Inferior parietal cortex (tissue), 1 donor: ENCODE measurements around the gene PEX14.

Source experiments
- DNase-seq: peaks from one replicate; pipeline ENCODE4 v3.0.0-alpha.2; 2016; ENCODE audit errors: extremely low spot score

The PEX14 gene

DNA sequence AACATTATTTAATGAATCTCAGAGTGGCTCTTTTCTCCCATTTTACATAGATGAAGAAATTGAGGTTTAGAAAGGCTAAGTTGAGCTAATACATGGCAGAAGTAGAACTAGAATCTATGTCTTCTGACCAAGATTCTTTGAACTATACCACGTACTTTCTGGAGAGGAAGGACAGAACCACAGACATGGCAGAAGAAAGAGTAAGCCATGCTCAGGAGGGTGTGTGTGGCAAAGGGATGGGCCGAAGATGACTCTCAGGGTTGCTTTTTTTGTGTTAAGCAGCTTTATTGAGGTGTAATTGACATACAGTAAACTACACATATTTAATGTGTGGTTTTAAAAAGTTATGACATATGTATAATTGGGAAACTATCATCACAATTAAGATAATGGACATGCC, 69.5 kb downstream of the PEX14 start:
- DNase-seq = no peak

DNA sequence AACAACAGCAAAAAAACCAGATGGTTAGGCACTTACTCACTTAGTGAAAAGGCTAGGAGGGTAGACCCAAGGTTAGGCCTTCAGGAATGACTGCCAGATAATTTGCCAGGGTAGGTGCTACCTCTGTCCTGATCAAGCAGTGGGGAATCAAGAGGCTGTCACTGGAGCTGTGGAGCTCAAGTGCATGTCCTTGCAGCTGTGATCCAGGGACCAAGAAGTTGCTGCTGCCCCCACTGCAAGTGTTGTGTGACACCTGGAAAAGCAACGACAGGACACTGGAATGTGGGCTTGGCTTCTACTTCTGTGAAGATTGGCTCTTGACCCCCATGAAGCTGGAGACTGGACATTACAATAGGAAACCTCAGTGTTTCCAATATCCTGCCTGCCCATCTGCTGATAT, 72.1 kb downstream of the PEX14 start:
- no peak for DNase-seq

DNA sequence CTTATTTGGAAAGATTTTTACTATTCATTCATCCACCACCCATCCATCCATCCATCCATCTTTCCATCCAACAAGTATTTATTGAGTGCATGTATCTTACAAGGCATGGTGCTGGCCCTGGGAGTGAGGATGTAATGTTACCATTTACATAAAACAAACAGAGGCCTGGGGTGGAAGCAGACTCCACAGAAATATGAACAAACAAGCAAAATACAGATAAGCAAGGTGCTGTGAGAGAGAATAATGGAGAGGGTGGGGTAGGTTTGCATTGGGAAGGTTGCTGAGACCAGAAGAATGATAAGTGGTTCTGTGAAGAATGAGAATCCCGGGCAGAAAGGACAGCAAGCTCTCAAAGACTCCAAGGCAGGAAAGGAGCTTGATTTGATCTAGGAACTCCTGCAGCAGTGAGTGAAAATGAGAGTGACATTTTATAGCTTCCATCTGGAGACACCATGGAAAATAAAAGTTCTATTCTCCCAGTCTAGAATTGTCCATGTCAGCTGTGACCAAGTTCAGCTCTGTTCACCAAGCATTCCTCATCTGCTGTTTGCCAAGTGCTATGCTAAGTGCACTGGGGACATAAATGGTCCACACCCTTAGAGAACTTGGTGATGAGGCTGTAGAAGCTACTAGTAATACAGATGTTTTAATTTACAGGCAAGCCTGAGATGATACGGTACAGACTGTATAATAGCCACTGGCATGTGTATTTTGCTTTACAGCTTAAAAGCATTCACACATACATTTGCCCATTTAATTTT, 75.3 kb downstream of the PEX14 start:
- DNase-seq = no peak

DNA sequence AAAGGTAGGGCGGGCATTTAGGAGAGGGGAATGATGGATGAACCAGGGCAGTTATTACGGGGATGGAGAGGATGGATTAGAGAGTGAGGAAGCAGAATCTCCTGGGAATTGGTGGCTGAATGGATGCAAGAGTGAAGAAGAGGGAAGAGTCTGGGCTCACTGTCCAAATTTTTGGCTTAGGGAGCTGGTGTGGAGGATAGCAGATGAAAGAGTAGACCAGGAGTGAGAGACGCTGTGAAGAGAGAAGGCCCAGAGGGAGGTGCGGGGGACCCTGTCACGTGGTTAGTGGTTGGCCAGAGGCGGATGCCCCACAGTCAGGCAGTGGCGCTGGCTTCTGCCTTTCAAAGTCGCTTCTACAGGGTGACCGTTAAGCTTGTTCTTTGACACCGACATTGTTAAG, 78.4 kb downstream of the PEX14 start:
- DNase-seq = no peak

DNA sequence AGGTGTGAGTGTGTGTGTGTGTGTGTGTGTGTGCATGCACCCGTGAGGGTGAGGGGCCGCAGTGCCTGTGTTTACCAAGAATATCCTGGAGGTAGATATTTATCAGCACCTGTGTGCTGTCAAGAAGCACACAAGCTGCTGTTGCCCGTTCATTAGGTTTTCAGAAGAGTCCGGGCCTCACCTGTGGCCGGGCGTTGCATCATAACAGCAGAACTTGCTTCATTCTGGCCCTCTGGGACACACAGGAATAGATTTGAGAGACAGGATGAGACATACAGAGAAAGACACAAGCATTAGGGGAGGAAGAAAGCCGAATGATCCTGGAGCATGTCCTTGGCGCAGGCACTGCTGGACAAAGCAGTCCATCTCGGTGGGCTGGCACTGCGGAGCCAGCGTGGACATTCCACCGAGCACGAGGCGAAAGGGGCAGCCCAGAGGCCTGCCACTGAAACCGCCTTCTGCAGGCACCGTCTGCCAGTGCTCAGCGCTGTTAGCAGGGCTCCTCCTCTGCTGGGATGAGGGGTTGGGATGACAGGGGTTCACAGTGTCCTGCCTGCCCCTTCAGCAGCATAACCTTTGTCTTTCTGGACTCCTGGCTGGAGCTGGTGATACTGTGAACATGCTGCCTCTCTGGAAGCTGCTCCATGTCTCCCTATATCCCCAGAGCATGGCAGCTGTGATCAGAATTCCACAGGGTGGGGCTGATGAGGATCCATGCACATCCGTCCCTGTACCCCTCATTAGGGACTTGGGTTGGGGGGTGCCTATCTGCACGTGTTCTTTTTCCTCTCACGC, 81.1 kb downstream of the PEX14 start:
- no peak for DNase-seq

DNA sequence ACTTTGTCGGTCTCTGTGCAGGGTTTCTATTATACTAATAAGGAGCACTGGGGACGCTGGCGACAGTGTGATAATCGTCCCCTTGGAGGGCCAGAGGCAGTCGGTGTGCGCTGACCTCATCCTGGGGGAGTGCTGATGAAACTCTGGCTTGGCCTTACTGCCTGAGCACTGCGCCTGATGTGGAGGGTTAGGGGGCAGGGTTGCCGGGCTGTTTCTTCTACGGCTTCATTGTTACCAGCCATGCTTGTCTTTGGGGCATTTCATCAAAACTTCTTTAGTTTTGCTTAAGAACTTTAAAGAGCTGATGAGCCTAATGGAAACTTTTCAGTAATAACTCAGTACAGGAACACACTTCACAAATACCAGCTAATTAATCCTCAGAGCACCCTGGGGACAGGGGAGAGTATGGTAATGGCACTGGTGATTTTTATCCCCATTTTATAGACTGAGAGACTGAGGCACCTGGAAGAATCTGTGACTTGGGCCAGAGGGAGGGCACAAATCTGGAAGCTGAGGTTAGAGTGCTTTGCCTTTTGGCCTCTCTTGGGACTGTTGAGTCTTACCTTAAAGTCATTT, 81.8 kb downstream of the PEX14 start:
- no peak for DNase-seq

DNA sequence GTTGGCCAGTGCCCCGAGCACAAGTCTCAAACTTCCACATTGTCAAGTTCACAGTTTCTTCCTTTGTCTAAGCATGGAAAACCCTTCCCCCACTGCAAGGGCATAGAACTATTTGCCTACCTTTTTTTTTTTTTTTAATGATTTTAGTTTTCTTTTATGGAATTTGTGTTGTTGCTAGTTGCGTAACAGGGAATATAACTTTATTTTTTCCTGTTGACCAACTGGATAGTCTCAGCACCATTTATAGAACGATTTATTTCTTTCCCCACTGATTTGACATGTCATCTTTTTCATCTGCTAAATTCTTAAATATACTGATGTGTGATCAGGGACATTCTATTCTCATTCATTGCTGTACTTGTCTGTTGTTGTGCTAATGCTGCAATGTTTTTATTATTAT, 83.0 kb downstream of the PEX14 start:
- no peak for DNase-seq

DNA sequence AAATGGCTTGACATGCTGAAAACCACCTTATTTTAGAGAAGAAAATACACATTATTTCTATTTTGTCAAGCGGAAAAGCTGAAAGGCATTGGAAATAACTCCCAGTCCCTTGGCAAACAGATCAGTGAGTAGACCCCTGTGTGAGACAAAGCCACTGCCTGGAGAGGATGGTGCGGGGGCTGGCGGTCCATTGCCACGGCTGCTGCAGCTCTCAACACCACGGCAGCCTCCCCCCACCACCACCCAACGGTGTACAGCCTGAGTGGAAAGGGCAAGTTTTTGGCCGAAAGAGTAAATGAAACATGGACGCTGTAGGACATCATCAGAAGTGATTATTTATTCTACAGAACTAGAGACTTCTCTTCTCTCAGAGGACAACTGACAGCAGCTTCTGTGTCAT, 84.6 kb downstream of the PEX14 start:
- DNase-seq = no peak

DNA sequence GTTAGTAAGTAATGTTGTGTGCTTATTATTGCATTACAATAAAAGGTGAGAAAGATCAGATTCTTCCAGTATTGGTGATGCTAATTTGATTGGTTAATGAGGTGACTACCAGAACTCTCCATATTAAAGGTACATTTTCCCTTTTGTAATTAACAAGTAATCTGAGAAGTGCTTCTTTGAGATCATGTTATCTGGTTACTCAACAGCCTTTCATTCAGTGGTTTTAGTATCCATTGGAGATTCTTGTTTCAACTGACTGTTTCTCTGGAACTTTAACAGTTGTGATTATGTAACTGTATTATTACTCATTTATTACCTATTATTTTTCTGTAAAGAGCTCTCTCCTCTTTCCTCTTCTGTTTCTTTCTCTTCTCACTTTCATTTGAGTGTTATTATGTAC, 86.7 kb downstream of the PEX14 start:
- no peak for DNase-seq

DNA sequence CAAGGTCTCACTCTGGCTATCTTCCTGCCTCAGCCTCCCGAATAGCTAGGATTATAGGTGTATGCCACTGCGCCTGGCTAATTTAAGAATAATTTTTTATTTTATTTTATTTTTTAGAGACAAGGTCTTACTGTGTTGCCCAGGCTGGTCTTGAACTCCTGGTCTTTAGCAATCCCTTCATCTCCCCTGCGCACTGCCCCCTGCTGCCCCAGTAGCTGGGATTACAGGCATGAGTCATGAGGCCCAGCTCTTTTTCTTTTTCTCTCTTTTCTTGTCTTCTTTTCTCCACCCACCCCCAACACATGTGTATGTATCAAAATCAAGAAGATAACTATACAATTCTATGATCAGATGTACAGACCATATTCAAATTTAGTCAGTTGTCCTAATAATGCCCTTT, 87.2 kb downstream of the PEX14 start:
- DNase-seq = no peak

DNA sequence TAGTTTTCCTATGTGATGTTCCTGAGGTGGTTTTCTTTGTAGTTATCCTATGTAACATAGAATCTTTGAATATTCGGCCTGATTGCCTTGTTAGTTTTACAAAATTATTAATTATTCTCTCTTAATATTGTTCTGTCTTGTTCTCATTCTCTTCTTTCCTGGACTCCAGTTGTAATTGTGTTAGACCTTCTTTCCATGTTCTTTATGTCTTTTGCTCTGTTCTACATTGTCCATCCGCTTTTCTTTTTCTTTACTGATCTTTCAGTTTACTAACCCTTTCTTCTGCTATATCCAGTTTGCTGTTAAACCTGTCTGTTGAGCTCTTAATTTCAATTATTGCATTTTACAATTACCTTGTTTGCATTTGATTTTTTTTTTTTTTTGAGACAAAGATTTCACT, 89.3 kb downstream of the PEX14 start:
- no peak for DNase-seq

DNA sequence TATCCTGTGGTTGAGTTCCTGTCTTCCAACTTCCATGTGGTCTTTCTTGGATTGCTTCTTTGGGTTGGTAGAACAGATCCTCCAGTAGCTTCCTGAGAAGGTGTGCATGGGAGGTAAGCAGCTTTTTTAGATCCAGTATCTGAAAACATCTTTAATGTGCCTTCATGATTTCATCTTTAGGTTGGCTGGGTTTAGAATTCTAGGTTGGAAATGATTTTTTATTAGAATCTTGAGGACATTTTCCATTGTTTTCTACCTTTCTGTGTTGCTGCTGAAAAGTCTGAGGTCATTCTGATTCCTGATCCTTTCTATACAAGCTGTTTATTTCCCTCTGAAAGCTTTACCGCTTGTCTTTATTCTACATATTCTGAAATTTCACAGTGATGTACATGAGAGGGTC, 94.8 kb downstream of the PEX14 start:
- no peak for DNase-seq

DNA sequence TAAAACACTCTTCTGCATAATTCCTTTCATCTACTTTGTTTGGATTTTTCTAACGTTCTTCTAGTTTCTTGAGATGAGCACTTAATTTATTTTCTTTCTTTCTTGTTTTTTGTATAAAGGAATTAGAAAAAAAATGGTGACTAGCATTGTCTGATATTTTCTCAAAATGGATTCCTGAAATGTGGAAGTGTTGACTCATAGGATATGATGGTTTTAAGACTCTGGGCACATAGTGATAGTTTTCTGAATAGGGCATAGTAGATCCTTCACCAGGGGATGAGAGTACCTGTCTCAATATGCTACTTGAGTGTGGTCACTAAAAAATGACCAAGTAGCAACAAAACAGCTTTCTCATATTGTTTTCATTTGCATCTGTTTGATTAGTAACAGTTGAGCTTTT, 100.9 kb downstream of the PEX14 start:
- DNase-seq = no peak

DNA sequence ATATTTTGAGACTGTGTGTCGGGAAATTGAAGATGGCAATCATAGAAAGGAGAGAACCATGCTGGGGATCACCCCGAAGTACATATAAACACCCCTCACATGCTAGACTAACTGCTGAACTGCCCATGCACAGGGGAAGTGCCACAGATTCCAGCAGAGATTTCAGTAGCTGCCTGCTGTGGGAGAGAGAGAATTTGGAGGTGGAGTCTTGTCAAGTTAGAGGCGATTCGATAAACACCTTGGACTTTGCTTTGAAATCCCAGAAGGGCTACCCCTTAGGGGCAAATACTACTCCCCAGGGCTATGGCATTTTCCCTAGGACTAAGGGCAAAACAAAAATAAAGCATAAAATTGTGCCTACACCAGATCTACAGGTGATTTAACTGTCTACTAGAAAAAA, 103.3 kb downstream of the PEX14 start:
- DNase-seq = no peak

DNA sequence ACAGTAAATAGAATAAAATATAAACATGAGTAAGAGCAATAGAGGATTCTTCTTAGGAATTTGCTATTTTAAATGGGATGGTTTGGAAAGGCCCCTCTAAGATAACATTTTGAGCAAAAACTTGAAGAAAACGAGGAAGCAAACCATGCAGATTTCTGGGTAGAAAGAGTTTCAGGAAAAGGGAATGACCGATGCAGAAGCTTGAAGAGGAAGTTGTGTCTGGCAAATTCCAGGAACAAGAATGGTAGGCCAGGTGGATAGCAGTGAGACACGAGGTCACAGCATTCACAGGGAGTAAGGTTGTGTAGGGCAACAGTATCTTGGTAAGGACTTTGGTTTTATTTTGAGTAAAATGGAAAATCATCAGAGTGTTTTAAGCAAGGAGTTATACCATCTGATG, 108.9 kb downstream of the PEX14 start:
- no peak for DNase-seq

DNA sequence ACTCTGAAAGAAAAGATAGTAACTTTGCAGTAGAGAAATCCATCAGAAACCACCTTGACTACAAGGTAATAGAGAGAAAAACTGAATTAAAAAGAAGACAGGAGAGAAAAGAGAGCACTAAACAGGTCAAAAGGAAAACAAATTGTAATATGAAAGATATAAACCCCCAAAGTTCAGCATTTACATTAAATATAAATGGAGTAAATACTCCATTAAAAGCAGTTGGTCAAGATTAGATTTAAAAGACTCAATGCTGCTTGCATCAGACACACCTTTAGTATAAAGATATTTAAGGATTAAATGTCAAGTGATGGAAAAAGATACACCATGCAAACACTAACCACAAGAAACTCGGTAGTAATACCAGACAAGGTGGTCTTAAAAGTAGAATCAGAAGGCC, 110.5 kb downstream of the PEX14 start:
- no peak for DNase-seq

DNA sequence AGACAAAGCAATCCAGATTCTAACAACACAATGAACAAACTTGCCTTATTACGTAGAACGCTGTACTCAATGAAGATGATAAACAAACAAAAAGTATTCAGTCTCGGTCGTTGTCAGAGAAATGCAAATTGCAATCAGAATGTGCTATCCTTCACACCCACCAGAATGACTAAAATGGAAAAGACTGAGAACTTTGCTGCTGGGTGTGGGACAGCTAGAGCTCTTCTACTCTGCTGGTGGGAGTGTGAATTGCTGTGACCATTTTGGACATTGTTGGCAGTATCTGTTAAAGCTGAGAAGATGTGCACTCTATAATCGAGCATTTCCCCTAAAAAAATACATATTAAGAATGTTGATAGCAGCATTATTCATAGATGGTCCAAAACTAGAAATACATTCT, 111.4 kb downstream of the PEX14 start:
- DNase-seq = peak; percentile 28

DNA sequence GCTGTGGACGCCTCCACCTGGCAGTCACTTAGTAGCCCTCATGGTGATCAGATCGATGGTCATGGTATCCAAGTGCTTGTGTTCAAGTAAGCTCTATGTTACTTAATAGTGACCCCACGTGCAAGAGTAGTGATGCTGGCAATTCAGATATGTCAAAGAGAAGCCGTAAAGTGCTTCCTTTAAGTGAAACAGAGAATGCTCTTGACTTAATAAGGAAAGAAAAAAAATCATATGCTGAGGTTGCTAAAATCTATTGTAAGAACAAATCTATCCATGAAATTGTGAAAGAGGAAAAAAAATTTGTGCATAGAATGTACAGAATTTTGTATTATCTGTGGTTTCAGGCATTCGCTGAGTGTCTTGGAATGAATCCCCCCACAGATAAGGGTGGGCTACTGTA, 113.9 kb downstream of the PEX14 start:
- no peak for DNase-seq

DNA sequence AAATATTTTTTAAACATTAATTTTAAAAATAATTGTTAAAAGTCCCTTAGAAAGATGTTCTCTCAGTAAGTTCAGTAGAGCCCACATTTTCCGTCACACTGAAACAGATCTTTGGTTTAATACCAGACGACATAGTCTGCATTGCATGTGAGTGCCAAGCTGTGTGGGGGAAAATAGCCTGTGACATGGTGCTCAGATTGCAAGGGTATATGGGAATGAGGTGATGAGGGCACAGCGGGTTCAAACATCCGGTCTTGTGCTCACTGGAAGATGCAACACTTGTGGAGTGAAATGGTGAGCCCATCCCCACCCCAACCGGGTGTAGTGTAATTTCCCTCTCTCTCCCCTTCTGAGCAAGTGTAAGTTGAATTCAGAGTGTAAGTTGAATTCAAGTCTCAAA, 114.3 kb downstream of the PEX14 start:
- no peak for DNase-seq

DNA sequence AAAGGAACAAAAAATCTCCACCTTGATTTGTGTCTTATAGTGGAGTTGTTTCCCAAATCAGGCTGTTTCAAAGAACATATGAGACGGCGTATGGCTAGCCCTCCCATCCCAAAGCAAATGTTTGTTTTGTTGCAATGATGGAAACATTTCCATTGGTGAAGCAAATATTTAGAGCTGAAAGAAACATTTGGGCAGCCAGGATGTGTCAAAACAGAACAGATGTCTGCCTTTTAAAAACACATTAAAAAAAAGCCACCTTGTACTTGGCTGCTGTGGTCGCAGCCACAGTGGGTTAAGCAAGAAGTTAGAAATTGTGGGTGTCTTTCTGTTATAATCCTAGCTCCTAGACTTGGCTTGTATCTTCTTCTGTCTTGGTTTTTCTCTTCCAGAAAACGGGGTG, 116.3 kb downstream of the PEX14 start:
- peak; percentile 5 for DNase-seq

DNA sequence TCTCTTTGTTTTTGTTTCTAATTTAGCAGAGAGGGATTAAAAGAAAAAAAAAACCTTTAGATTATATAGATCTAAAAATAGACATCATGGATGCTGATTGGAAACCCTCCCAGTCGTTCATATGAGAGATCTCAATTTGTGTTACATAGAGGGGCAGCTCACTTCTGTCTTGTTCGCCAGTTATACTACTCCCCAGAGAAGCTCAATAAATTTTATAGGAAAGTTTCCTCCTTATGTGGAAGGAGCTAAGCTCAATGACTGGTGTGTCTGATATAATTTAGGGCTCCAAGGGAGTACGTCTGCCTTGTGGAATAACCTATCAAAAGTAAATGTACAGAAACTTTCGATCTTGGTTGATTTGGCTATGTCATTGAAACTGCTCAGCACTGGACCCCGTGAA, 117.6 kb downstream of the PEX14 start:
- no peak for DNase-seq

DNA sequence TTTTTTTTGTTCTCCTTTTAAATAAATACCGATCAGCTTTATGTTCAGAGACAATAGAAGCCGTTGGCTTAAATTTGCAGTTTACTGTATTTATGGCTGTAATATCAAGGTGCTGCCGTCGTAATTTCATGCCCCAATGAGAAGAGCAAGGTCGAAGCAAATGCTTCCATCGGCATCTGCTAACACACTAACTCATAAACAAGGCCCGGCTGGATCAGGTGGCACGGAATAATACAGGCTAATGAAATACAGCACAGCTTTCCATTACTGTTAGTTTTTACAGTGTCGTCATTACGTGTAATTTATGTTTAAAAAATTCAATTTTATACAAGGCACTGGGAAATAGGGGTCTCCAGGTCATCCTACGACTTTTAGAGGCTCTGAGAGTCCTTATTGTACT, 119.0 kb downstream of the PEX14 start:
- DNase-seq = no peak

DNA sequence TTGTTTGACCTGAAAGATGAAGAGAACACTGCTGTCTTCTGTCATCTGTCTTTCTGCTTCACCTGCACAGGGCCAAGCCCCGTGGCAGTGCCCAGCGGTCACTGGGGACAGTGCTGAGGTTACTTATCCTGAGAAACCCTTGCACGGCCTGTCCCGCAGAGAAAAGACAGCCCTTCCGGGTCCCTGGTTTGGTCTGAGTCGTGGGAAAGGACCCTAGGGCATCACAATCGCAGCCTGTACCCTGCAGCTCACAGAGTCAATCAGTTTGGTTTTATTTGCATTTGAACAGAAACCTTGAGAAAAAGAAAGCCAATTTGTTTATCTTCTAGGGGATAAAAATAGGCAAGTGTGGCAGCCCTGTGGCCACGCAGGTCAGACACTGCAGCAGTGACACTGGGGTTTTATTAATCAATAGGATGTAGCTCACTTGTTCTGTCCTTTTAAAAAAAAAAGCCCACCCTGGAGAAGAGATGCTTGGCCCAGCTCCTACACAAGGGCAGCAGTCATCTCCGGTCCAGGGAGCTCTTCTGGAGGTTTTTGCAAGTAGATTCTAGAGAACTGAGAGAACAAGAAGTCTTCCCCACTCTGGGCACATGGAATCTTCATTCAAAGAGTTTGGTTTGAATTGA, 120.0 kb downstream of the PEX14 start:
- DNase-seq = no peak
